ENCODE measurements around the gene ADGRL2. TPM values are rescaled to one million over a fixed set of nuclear protein-coding genes. Genes with fewer than 3 reads are reported as not detected.

Gene ADGRL2
- total RNA-seq, 4 donors from 2014 or later = 6.1 to 48.7 (median 16.2) TPM

GRCh38 chr1:81841795-81842194 lies 41.1 kb downstream of the ADGRL2 start:
- no peak for TF ChIP-seq POLR2A (IDR thresholded peaks at IDR 0.05)
- no peak for TF ChIP-seq CTCF (IDR thresholded peaks at IDR 0.05)
- DNase-seq = no peak
- no peaks in the 10 kb centered on the region for H3K36me3 ChIP-seq
- no peaks in the 10 kb centered on the region for H3K9me3 ChIP-seq
- H3K27ac ChIP-seq = no peak overlapping the region
- H3K4me3 ChIP-seq = no peak overlapping the region
- no peaks in the 10 kb centered on the region for H3K4me1 ChIP-seq
- no peaks in the 10 kb centered on the region for H3K27me3 ChIP-seq

GRCh38 chr1:81844477-81844876 lies 43.7 kb downstream of the ADGRL2 start:
- Histone ChIP-seq H3K27me3 (no peaks in the 10 kb centered on the region), H3K9me3 (no peaks in the 10 kb centered on the region), H3K27ac (no peak overlapping the region), H3K4me1 (no peaks in the 10 kb centered on the region), H3K4me3 (no peak overlapping the region), H3K36me3 (no peaks in the 10 kb centered on the region)
- TF ChIP-seq POLR2A (IDR thresholded peaks at IDR 0.05) (no peak), CTCF (IDR thresholded peaks at IDR 0.05) (no peak)
- DNase-seq = no peak

GRCh38 chr1:81846630-81847029 lies 45.9 kb downstream of the ADGRL2 start:
- no peak overlapping the region for H3K27ac ChIP-seq
- TF ChIP-seq POLR2A (IDR thresholded peaks at IDR 0.05) = no peak
- no peak for TF ChIP-seq CTCF (IDR thresholded peaks at IDR 0.05)
- no peaks in the 10 kb centered on the region for H3K9me3 ChIP-seq
- H3K27me3 ChIP-seq = no peaks in the 10 kb centered on the region
- no peak for DNase-seq
- no peak overlapping the region for H3K4me3 ChIP-seq
- no peaks in the 10 kb centered on the region for H3K36me3 ChIP-seq
- H3K4me1 ChIP-seq = no peaks in the 10 kb centered on the region

GRCh38 chr1:81847063-81847462 lies 46.3 kb downstream of the ADGRL2 start:
- no peak overlapping the region for H3K27ac ChIP-seq
- TF ChIP-seq CTCF (IDR thresholded peaks at IDR 0.05) = no peak
- DNase-seq = no peak
- no peaks in the 10 kb centered on the region for H3K4me1 ChIP-seq
- H3K27me3 ChIP-seq = no peaks in the 10 kb centered on the region
- H3K36me3 ChIP-seq = no peaks in the 10 kb centered on the region
- H3K9me3 ChIP-seq = no peaks in the 10 kb centered on the region
- H3K4me3 ChIP-seq = no peak overlapping the region

GRCh38 chr1:81848880-81849682 lies 48.3 kb downstream of the ADGRL2 start:
- no peak for DNase-seq
- Histone ChIP-seq H3K27me3 (no peaks in the 10 kb centered on the region), H3K9me3 (no peaks in the 10 kb centered on the region)

More at GRCh38 chr1:81848880-81849682, 48.3 kb downstream of the ADGRL2 start:
- Histone ChIP-seq H3K4me3 (no peak overlapping the region), H3K27ac (no peak overlapping the region), H3K4me1 (no peaks in the 10 kb centered on the region), H3K36me3 (no peaks in the 10 kb centered on the region)
- TF ChIP-seq POLR2A (IDR thresholded peaks at IDR 0.05) (no peak), CTCF (IDR thresholded peaks at IDR 0.05) (no peak)
